ENCODE measurements around the gene FGF14. TPM values are rescaled to one million over a fixed set of nuclear protein-coding genes. Genes with fewer than 3 reads are reported as not detected.

The FGF14 gene
- total and polyA plus RNA-seq, 3 donors from 2014 or later = 0.56 to 4.5 (median 1.7) TPM

- Histone ChIP-seq H3K27ac (no peak overlapping the region), H3K4me1 (no peaks in the 10 kb centered on the region), H3K36me3 (ENCODE audit: low read depth, missing control alignments) (no peaks in the 10 kb centered on the region), H3K4me3 (no peak overlapping the region), H3K9me3 (no peaks in the 10 kb centered on the region), H3K27me3 (no peaks in the 10 kb centered on the region)
- no peak for TF ChIP-seq CTCF (IDR thresholded peaks at IDR 0.05)
- no peak for TF ChIP-seq POLR2A (IDR thresholded peaks at IDR 0.05)
- 85 to 91% methylated on average over 6 of the region's 6 CpGs for WGBS, 2 donors
- intact Hi-C loops (cut with DNase I; ENCODE audit: low total_unique reads) = no loop called here
- DNase-seq = no peak
Observed at GRCh38 chr13:102299366-102299765, 102.5 kb downstream of the FGF14 start.

GRCh38 chr13:102298051-102298450 lies 103.8 kb downstream of the FGF14 start:
- Histone ChIP-seq H3K4me1 (no peaks in the 10 kb centered on the region), H3K27me3 (no peaks in the 10 kb centered on the region), H3K9me3 (no peaks in the 10 kb centered on the region), H3K36me3 (ENCODE audit: low read depth, missing control alignments) (no peaks in the 10 kb centered on the region), H3K27ac (no peak overlapping the region), H3K4me3 (no peak overlapping the region)
- no peak for DNase-seq
- WGBS, 2 donors = 71 to 79% methylated on average over 3 of the region's 3 CpGs
- intact Hi-C loops (cut with DNase I; ENCODE audit: low total_unique reads) = no loop called here
- TF ChIP-seq CTCF (IDR thresholded peaks at IDR 0.05) (no peak), POLR2A (IDR thresholded peaks at IDR 0.05) (no peak)

GRCh38 chr13:102295316-102296048 lies 106.4 kb downstream of the FGF14 start:
- no peaks in the 10 kb centered on the region for H3K27me3 ChIP-seq
- no peak for DNase-seq
- no peaks in the 10 kb centered on the region for H3K4me1 ChIP-seq
- intact Hi-C loops (cut with DNase I; ENCODE audit: low total_unique reads) = no loop called here
- no peak overlapping the region for H3K27ac ChIP-seq
- no peaks in the 10 kb centered on the region for H3K36me3 ChIP-seq (ENCODE audit: low read depth, missing control alignments)
- H3K9me3 ChIP-seq = no peaks in the 10 kb centered on the region
- no peak for TF ChIP-seq POLR2A (IDR thresholded peaks at IDR 0.05)
- TF ChIP-seq CTCF (IDR thresholded peaks at IDR 0.05) = no peak
- WGBS, 2 donors = 78 to 81% methylated on average over 9 of the region's 9 CpGs
- H3K4me3 ChIP-seq = no peak overlapping the region

GRCh38 chr13:102294407-102295018 lies 107.3 kb downstream of the FGF14 start:
- Histone ChIP-seq H3K27ac (no peak overlapping the region), H3K4me3 (no peak overlapping the region), H3K4me1 (no peaks in the 10 kb centered on the region), H3K27me3 (no peaks in the 10 kb centered on the region), H3K9me3 (no peaks in the 10 kb centered on the region), H3K36me3 (ENCODE audit: low read depth, missing control alignments) (no peaks in the 10 kb centered on the region)
- DNase-seq = no peak
- no peak for TF ChIP-seq CTCF (IDR thresholded peaks at IDR 0.05)
- TF ChIP-seq POLR2A (IDR thresholded peaks at IDR 0.05) = no peak
- WGBS, 2 donors = 65 to 72% methylated on average over 3 of the region's 3 CpGs
- intact Hi-C loops (cut with DNase I; ENCODE audit: low total_unique reads) = no loop called here
